BE2C (cell line): ENCODE measurements around the gene METAP2.

Source experiments
- DNase-seq: peaks from one replicate; pipeline ENCODE4 v3.0.0-alpha.2; 2020
- H3K27me3 ChIP-seq: fragments of 250-450 bp; sonication (Bioruptor Pico); 2 replicates; pipeline ENCODE4 v1.5.1; 2020; ENCODE audit warnings: mild to moderate bottlenecking
- H3K36me3 ChIP-seq: fragments of 250-450 bp; sonication (Bioruptor Pico); 2 replicates; pipeline ENCODE4 v1.5.1; 2020; ENCODE audit warnings: mild to moderate bottlenecking
- H3K4me1 ChIP-seq: fragments of 250-450 bp; sonication (Bioruptor Pico); 2 replicates; pipeline ENCODE4 v1.5.1; 2020
- H3K4me3 ChIP-seq: 2 replicates; pipeline ENCODE4 v1.5.1; 2011; ENCODE audit warnings: low read depth, low read length
- H3K9me3 ChIP-seq: fragments of 250-450 bp; sonication (Bioruptor Pico); 2 replicates; pipeline ENCODE4 v1.5.1; 2020
- TF ChIP-seq, protein P1 (sequence below): IDR thresholded peaks from 2 replicates; pipeline ENCODE4 v1.5.1; 2012; ENCODE audit warnings: mild to moderate bottlenecking, low read depth, low read length

METAP2 gene

DNA sequence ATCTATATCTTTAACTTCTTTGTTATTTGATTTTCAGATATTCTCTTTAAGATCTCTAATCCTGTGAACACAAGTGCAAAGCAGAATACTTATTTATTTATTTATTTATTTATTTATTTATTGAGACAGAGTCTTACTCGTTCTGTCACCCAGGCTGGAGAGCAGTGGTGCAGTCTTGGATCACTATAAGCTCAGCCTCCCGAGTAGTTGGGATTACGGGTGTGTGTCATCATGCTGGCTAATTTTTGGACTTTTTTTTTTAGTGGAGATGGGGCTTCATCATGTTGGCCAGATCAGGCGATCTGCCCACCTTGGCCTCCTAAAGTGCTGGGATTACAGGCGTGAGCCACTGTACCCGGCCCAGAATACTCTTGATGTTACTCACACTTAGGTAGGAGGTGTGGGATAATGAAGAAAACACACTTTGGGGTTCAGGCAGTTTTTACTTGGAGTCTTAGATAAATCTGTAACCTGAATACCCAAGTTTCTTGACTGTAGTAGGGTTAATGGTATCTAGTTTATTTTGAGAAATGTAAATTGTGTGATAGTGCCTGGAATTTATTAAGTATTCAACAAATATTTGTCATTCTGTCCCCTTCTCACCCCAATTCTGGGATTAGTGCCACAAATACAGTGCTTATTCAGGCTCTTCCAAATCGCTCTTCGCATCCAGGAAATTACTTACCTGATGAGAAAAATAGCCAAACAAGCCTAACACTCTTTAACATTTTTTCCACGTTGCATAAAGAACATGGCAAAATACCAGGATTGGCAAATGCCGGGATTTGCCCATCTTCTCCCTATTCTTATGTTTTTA, 33.0 kb downstream of the METAP2 start:
- H3K27me3 ChIP-seq = no peaks in the 10 kb centered on the region
- H3K4me1 ChIP-seq = no peaks in the 10 kb centered on the region
- H3K4me3 ChIP-seq = no peak overlapping the region
- peaks cover 64% of the 10 kb centered on the region for H3K36me3 ChIP-seq
- no peak for DNase-seq
- no peaks in the 10 kb centered on the region for H3K9me3 ChIP-seq
- TF ChIP-seq, protein P1, sequence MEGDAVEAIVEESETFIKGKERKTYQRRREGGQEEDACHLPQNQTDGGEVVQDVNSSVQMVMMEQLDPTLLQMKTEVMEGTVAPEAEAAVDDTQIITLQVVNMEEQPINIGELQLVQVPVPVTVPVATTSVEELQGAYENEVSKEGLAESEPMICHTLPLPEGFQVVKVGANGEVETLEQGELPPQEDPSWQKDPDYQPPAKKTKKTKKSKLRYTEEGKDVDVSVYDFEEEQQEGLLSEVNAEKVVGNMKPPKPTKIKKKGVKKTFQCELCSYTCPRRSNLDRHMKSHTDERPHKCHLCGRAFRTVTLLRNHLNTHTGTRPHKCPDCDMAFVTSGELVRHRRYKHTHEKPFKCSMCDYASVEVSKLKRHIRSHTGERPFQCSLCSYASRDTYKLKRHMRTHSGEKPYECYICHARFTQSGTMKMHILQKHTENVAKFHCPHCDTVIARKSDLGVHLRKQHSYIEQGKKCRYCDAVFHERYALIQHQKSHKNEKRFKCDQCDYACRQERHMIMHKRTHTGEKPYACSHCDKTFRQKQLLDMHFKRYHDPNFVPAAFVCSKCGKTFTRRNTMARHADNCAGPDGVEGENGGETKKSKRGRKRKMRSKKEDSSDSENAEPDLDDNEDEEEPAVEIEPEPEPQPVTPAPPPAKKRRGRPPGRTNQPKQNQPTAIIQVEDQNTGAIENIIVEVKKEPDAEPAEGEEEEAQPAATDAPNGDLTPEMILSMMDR = no peak

DNA sequence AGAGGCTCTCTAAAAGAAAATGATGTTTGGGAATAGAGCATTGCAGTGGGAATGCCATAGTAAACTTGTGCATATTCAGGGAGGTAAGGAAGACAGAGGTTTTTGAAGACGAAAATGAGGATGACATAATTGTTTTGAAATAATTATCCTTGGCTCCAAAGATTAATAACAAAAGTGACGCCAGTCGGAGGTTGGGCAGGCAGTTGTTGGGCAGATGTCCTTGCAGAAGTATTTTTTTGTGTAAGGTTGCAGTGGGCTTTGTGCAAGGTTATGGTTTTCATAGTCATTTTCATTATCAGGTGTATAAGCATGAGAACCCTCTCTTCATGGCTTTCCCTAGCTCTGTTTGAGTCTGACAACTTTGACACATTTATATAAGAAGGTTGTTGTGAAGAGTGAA, 35.3 kb downstream of the METAP2 start:
- Histone ChIP-seq H3K9me3 (no peaks in the 10 kb centered on the region), H3K4me1 (no peaks in the 10 kb centered on the region), H3K36me3 (peaks cover 74% of the 10 kb centered on the region), H3K4me3 (no peak overlapping the region), H3K27me3 (no peaks in the 10 kb centered on the region)
- no peak for DNase-seq
- TF ChIP-seq, protein P1 = no peak

DNA sequence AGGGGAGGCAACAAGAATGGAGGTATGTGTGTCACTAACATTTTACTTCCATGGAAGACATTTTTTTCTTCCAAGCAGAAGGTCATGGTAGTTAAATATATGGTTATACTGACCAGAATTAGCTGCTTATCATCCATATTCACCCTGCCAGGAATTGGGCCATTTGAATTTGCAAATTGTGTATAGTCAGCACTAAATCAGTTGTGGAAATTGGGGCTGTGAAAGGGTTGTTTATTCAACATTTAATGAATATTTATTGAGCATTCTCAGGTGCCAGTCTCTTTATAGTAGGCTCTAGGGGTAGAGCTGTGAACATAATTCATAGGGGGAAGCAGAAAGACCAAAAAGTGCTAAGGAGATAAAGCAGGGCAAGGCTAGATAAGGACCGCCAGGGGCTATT, 38.0 kb downstream of the METAP2 start:
- no peaks in the 10 kb centered on the region for H3K4me1 ChIP-seq
- H3K36me3 ChIP-seq = peaks cover 60% of the 10 kb centered on the region
- H3K9me3 ChIP-seq = no peaks in the 10 kb centered on the region
- no peak for DNase-seq
- H3K4me3 ChIP-seq = no peak overlapping the region
- no peaks in the 10 kb centered on the region for H3K27me3 ChIP-seq
- TF ChIP-seq, protein P1 = no peak

DNA sequence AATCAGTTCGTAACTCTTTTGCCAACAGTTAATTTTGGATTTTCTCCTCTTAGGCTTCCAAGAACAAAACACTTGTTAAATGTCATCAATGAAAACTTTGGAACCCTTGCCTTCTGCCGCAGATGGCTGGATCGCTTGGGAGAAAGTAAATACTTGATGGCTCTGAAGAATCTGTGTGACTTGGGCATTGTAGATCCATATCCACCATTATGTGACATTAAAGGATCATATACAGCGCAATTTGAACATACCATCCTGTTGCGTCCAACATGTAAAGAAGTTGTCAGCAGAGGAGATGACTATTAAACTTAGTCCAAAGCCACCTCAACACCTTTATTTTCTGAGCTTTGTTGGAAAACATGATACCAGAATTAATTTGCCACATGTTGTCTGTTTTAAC, 39.6 kb downstream of the METAP2 start:
- Histone ChIP-seq H3K9me3 (no peaks in the 10 kb centered on the region), H3K36me3 (peaks cover 47% of the 10 kb centered on the region), H3K27me3 (no peaks in the 10 kb centered on the region), H3K4me1 (no peaks in the 10 kb centered on the region), H3K4me3 (no peak overlapping the region)
- TF ChIP-seq, protein P1 = no peak
- DNase-seq = no peak

DNA sequence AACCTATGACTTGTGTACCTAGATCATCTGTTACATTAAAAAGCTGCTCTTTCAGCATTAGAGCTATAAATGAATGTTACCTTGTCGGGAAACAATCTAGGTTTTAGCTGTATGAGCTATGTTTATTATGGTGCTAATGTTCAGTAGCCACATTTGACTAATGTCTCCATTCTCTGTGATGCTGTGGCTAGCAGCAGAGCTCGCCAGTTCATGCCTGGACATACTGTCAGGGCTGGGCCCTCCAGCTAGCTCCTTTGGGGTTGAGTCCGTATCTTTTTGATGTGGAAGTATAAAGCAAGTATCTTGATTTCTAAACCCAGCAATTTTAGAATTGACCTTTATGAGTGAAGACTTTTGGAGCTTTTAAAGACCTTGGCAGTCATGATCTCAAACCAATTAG, 41.2 kb downstream of the METAP2 start:
- peaks cover 37% of the 10 kb centered on the region for H3K36me3 ChIP-seq
- DNase-seq = no peak
- no peaks in the 10 kb centered on the region for H3K27me3 ChIP-seq
- H3K9me3 ChIP-seq = no peaks in the 10 kb centered on the region
- TF ChIP-seq, protein P1 = no peak
- H3K4me1 ChIP-seq = no peaks in the 10 kb centered on the region
- H3K4me3 ChIP-seq = no peak overlapping the region

DNA sequence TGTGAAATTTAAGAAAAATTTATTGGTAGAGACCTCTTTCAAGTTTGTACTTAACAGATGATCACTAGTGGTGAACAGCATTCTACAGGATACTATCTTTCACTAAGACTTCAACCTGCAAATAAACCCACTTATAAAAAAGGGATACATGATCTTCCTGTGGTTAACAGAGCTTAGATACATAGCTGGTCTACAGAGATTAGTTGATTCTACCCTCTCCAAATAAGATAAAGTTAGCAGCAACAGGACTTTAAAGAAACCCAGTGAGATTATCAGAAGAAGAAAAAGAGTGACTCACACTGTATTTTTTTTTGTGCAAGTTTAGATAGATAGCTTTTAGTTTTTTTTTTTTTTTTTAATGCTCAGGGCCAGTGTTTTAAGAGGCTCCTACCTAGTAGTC, 42.8 kb downstream of the METAP2 start:
- H3K4me3 ChIP-seq = no peak overlapping the region
- no peaks in the 10 kb centered on the region for H3K9me3 ChIP-seq
- H3K4me1 ChIP-seq = no peaks in the 10 kb centered on the region
- no peak for DNase-seq
- H3K27me3 ChIP-seq = no peaks in the 10 kb centered on the region
- TF ChIP-seq, protein P1 = no peak
- peaks cover 26% of the 10 kb centered on the region for H3K36me3 ChIP-seq
